ENCODE measurements around the gene KREMEN2.

Gene KREMEN2

GRCh38 chr16:3007059-3007956 is 43.2 kb downstream of the KREMEN2 start:
- Histone ChIP-seq H3K27ac (ENCODE audit: low read length) (no peak overlapping the region), H4K20me1 (ENCODE audit: insufficient read depth, low read length) (no peaks in the 10 kb centered on the region), H3K4me1 (ENCODE audit: low read length) (0 out of 2 replicates have a peak, but pooled peaks cover 3% of the 10 kb centered on the region), H3K9ac (ENCODE audit: low read length) (no peak overlapping the region), H3K27me3 (ENCODE audit: low read depth, low read length) (peaks cover 39% of the 10 kb centered on the region), H3K4me3 (ENCODE audit: low read length) (no peak overlapping the region), H3K4me2 (ENCODE audit: low read length) (no peak overlapping the region), H3K9me3 (ENCODE audit: insufficient read depth, low read length) (no peaks in the 10 kb centered on the region), H3K36me3 (replicated peaks; ENCODE audit: low read depth, low read length) (no peaks in the 10 kb centered on the region), H3K79me2 (ENCODE audit: low read length) (no peaks in the 10 kb centered on the region), H2AFZ (ENCODE audit: low read depth, low read length) (no peak overlapping the region)
- TF ChIP-seq EZH2phosphoT487 (IDR thresholded peaks at IDR 0.05; ENCODE audit: low read depth), result no peak
- no peak for TF ChIP-seq CTCF (IDR thresholded peaks at IDR 0.05; ENCODE audit: low read depth, low read length)

- H3K36me3 ChIP-seq (replicated peaks; ENCODE audit: low read depth, low read length), result no peaks in the 10 kb centered on the region
- H3K4me2 ChIP-seq (ENCODE audit: low read length), result no peak overlapping the region
- TF ChIP-seq CTCF (IDR thresholded peaks at IDR 0.05; ENCODE audit: low read depth, low read length) (no peak), EZH2phosphoT487 (IDR thresholded peaks at IDR 0.05; ENCODE audit: low read depth) (no peak)
- H3K27ac ChIP-seq (ENCODE audit: low read length), result no peak overlapping the region
- H3K9me3 ChIP-seq (ENCODE audit: insufficient read depth, low read length), result no peaks in the 10 kb centered on the region
- no peak overlapping the region for H3K9ac ChIP-seq (ENCODE audit: low read length)
- H3K4me1 ChIP-seq (ENCODE audit: low read length), result 0 out of 2 replicates have a peak, but pooled peaks cover 3% of the 10 kb centered on the region
- peaks cover 39% of the 10 kb centered on the region for H3K27me3 ChIP-seq (ENCODE audit: low read depth, low read length)
- no peaks in the 10 kb centered on the region for H3K79me2 ChIP-seq (ENCODE audit: low read length)
- H4K20me1 ChIP-seq (ENCODE audit: insufficient read depth, low read length), result no peaks in the 10 kb centered on the region
- H3K4me3 ChIP-seq (ENCODE audit: low read length), result no peak overlapping the region
- no peak overlapping the region for H2AFZ ChIP-seq (ENCODE audit: low read depth, low read length)
Observed at GRCh38 chr16:3007957-3008689, 44.0 kb downstream of the KREMEN2 start.

GRCh38 chr16:3008690-3009037 is 44.6 kb downstream of the KREMEN2 start:
- TF ChIP-seq EZH2phosphoT487 (IDR thresholded peaks at IDR 0.05; ENCODE audit: low read depth) (no peak), CTCF (IDR thresholded peaks at IDR 0.05; ENCODE audit: low read depth, low read length) (no peak)
- H3K4me2 ChIP-seq (ENCODE audit: low read length), result no peak overlapping the region

More at GRCh38 chr16:3008690-3009037, 44.6 kb downstream of the KREMEN2 start:
- Histone ChIP-seq H4K20me1 (ENCODE audit: insufficient read depth, low read length) (no peaks in the 10 kb centered on the region), H3K9ac (ENCODE audit: low read length) (no peak overlapping the region), H3K4me1 (ENCODE audit: low read length) (0 out of 2 replicates have a peak, but pooled peaks cover 3% of the 10 kb centered on the region), H3K9me3 (ENCODE audit: insufficient read depth, low read length) (no peaks in the 10 kb centered on the region), H2AFZ (ENCODE audit: low read depth, low read length) (no peak overlapping the region), H3K4me3 (ENCODE audit: low read length) (no peak overlapping the region), H3K79me2 (ENCODE audit: low read length) (no peaks in the 10 kb centered on the region), H3K36me3 (replicated peaks; ENCODE audit: low read depth, low read length) (no peaks in the 10 kb centered on the region), H3K27me3 (ENCODE audit: low read depth, low read length) (peaks cover 39% of the 10 kb centered on the region), H3K27ac (ENCODE audit: low read length) (no peak overlapping the region)
